ENCODE measurements around the gene RALGPS1. TPM values are rescaled to one million over a fixed set of nuclear protein-coding genes. Genes with fewer than 3 reads are reported as not detected.

RALGPS1 gene
- total and polyA plus RNA-seq, 7 donors = 6.6 to 18.6 (median 11.4) TPM

DNA sequence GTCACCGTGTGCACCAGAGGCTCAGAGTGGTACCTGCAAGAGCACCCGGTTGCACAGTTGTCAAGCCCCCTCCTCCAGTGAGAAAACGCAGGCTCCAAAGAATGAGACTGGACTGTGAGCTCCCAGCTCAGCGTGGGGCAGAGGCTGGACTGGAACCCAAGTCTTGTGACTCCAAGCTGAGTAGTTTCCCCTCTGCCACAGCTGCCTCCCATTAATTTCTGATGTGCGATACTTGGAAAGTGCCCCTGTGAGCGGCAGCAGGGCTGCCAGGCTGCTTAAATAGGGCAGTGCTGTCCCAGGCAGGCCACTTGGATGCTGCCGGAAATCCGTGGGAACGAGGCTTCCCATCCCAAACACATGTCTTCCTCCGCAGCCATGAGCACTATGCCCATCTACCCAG lies 270.1 kb downstream of the RALGPS1 start:
- peaks cover 0 to 70% (median 59%) of the 10 kb centered on the region in 4 donors for H3K4me1 ChIP-seq
- TF ChIP-seq POLR2AphosphoS5 (IDR thresholded peaks at IDR 0.05) (no peak), POLR2A (IDR thresholded peaks at IDR 0.05) (no peak), EP300 (IDR thresholded peaks at IDR 0.05) (no peak)
- TF ChIP-seq, protein P1, sequence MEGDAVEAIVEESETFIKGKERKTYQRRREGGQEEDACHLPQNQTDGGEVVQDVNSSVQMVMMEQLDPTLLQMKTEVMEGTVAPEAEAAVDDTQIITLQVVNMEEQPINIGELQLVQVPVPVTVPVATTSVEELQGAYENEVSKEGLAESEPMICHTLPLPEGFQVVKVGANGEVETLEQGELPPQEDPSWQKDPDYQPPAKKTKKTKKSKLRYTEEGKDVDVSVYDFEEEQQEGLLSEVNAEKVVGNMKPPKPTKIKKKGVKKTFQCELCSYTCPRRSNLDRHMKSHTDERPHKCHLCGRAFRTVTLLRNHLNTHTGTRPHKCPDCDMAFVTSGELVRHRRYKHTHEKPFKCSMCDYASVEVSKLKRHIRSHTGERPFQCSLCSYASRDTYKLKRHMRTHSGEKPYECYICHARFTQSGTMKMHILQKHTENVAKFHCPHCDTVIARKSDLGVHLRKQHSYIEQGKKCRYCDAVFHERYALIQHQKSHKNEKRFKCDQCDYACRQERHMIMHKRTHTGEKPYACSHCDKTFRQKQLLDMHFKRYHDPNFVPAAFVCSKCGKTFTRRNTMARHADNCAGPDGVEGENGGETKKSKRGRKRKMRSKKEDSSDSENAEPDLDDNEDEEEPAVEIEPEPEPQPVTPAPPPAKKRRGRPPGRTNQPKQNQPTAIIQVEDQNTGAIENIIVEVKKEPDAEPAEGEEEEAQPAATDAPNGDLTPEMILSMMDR (IDR thresholded peaks at IDR 0.05) = no peak

DNA sequence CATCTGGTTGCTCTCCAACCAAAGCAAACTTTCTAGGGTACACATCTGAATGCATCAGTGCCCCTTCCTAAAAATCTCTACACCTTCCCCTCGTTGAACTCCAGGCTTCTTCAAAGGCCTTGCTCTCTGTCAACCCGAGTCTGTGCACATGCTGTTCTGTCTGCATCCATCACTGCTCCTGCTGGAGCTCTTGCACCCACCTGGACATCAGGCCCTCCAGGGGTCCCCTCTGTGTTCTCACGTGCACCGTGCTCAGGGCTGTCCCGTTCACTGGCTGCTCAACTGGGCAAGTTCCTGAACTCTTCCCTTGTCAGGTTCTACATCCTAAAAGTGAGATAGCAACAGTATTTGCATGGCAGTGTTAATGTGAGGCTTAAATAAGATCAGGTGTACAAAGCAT lies 270.6 kb downstream of the RALGPS1 start:
- TF ChIP-seq POLR2A (IDR thresholded peaks at IDR 0.05) = no peak
- TF ChIP-seq, protein P1 (IDR thresholded peaks at IDR 0.05) = no peak
- no peak for TF ChIP-seq POLR2AphosphoS5 (IDR thresholded peaks at IDR 0.05)
- TF ChIP-seq EP300 (IDR thresholded peaks at IDR 0.05) = no peak
- H3K4me3 ChIP-seq = no peak overlapping the region
- WGBS, 2 donors = 87 to 92% methylated on average over 5 of the region's 5 CpGs
- no peaks in the 10 kb centered on the region for H3K36me3 ChIP-seq
- DNase-seq = peak; percentile 64
- H3K4me1 ChIP-seq = peaks cover 0 to 65% (median 54%) of the 10 kb centered on the region in 4 donors
- H3K9me3 ChIP-seq = no peaks in the 10 kb centered on the region
- H3K27me3 ChIP-seq = no peaks in the 10 kb centered on the region
- intact Hi-C loops (cut with DNase I) = loop anchor here (5.0 kb wide), 2 partner anchors 78 to 163 kb away; no protein-coding TSS in a partner anchor
- H3K27ac ChIP-seq = peak overlapping the region; percentile 84 to 93 (median 88)

More for the DNA sequence above, 270.1 kb downstream of the RALGPS1 start:
- H3K27me3 ChIP-seq = no peaks in the 10 kb centered on the region
- H3K4me3 ChIP-seq = no peak overlapping the region
- 94 to 95% methylated on average over 10 of the region's 10 CpGs for WGBS, 2 donors
- H3K9me3 ChIP-seq = no peaks in the 10 kb centered on the region
- intact Hi-C loops (cut with DNase I) = loop anchor here (5.0 kb wide), 2 partner anchors 77 to 162 kb away; no protein-coding TSS in a partner anchor
- no peaks in the 10 kb centered on the region for H3K36me3 ChIP-seq
- peak overlapping the region; percentile 84 to 93 (median 88) for H3K27ac ChIP-seq
- peak; percentile 66 for DNase-seq

DNA sequence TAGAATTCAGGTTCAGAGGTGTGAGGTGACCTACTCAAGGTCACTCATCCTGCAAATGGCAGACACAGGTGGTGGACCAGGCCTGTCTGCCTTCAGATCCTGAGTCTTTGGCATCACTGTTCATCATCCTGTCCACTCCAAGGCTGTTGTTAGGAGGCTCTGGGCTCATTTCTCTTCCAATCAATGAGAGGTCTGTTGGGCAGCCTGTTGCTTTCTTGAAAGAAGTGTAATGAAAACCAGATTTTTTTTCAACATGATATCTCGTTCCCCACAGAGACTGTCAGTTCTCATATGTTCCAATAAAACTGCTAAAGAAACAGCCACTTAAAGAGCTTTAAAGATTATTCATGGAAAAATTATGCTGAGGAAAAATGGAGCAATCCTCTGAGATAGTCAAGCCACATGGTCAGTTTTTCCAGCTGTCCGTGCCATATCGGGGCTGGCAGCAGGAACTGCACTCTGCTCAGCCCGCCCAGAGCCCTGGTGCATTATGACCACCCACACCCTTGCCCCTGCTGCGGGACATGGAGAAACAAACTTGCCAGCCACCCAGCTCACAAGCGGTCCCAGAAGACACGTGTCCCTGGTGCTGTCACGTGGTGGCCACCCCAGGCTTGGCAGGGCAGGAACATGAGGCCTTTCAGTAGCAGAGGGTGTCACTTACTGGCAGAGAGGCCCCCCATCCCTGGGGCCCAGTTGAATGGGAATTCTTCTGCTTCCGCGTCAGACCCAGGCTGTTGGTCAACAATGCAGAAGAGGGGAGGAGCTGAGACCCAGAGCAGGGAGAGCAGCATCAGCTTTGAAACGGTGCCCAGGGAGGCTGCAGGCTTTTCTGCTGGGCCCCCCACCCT lies 271.6 kb downstream of the RALGPS1 start:
- Histone ChIP-seq H3K9me3 (no peaks in the 10 kb centered on the region), H3K36me3 (no peaks in the 10 kb centered on the region), H3K27me3 (no peaks in the 10 kb centered on the region), H3K27ac (peak overlapping the region; percentile 84 to 93 (median 88)), H3K4me1 (peaks cover 0 to 61% (median 51%) of the 10 kb centered on the region in 4 donors), H3K4me3 (no peak overlapping the region)
- DNase-seq = peak; percentile 95
- WGBS, 2 donors = 69 to 83% methylated on average over 11 of the region's 11 CpGs
- TF ChIP-seq, protein P1 (IDR thresholded peaks at IDR 0.05) = no peak
- TF ChIP-seq EP300 (IDR thresholded peaks at IDR 0.05) (peak in 3 of 4 donors; percentile 78 to 82 (median 81)), POLR2AphosphoS5 (IDR thresholded peaks at IDR 0.05) (peak; percentile 71 to 85 (median 76))
- intact Hi-C loops (cut with DNase I) = loop anchor here (2.0 to 5.0 kb wide), 3 partner anchors 65 to 164 kb away; no protein-coding TSS in a partner anchor

DNA sequence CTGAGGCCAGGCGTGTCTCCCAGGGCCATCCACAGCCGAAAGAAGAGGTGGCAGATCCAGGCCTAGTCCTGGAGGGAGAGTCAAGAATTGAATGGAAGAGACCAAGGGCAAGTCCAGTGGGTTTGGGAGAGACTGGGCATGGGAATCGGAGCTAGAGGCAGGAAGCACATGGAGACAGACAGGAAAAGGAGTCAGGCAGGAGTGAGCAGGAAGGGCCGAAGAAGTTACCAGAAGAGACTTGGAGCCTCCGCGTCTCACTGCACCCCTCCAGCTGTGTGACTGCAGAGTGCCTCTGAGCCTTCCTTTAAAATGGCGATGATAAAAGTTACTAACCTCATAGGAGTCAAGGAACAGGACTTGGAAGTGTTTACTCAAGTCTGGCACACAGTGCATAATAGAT lies 272.2 kb downstream of the RALGPS1 start:
- TF ChIP-seq POLR2AphosphoS5 (IDR thresholded peaks at IDR 0.05) (no peak), POLR2A (IDR thresholded peaks at IDR 0.05) (no peak), EP300 (IDR thresholded peaks at IDR 0.05) (no peak)
- TF ChIP-seq, protein P1 (IDR thresholded peaks at IDR 0.05) = no peak
- WGBS, 2 donors = 77 to 85% methylated on average over 7 of the region's 7 CpGs
- no peaks in the 10 kb centered on the region for H3K36me3 ChIP-seq
- intact Hi-C loops (cut with DNase I) = loop anchor here (2.0 to 5.0 kb wide), 3 partner anchors 66 to 165 kb away; no protein-coding TSS in a partner anchor
- no peak for DNase-seq
- H3K4me1 ChIP-seq = peaks cover 0 to 61% (median 51%) of the 10 kb centered on the region in 4 donors
- peak overlapping the region; percentile 84 to 93 (median 88) for H3K27ac ChIP-seq
- no peak overlapping the region for H3K4me3 ChIP-seq
- no peaks in the 10 kb centered on the region for H3K9me3 ChIP-seq
- no peaks in the 10 kb centered on the region for H3K27me3 ChIP-seq

Measured in sigmoid colon (tissue), 7 donors.